IPS-20b (cell line): ENCODE measurements around the gene UFL1.

Experiments
- H3K27ac ChIP-seq: one replicate; pipeline ENCODE4 v1.5.1; 2013; ENCODE audit warnings: low read length
- H3K27me3 ChIP-seq: 2 replicates; pipeline ENCODE4 v1.6.1; 2013; ENCODE audit warnings: mild to moderate bottlenecking, low read length, inconsistent platforms; ENCODE audit not compliant: insufficient read depth
- H3K36me3 ChIP-seq: 2 replicates; pipeline ENCODE4 v1.6.1; 2013; ENCODE audit warnings: low read depth, mild to moderate bottlenecking, inconsistent platforms, low read length, moderate library complexity; ENCODE audit not compliant: insufficient read depth
- H3K4me1 ChIP-seq: 2 replicates; pipeline ENCODE4 v1.6.1; 2013; ENCODE audit warnings: mild to moderate bottlenecking, control low read depth, inconsistent platforms, low read length, moderate library complexity; ENCODE audit not compliant: insufficient read depth
- H3K4me3 ChIP-seq: 2 replicates; pipeline ENCODE4 v1.5.1; 2013; ENCODE audit warnings: mild to moderate bottlenecking, low read length, inconsistent platforms
- H3K9ac ChIP-seq: 2 replicates; pipeline ENCODE4 v1.6.1; 2013; ENCODE audit warnings: low read depth, mild to moderate bottlenecking, inconsistent platforms, low read length, moderate library complexity
- H3K9me3 ChIP-seq: 2 replicates; pipeline ENCODE4 v1.6.1; 2013; ENCODE audit warnings: mild to moderate bottlenecking, low read depth, low read length, inconsistent platforms; ENCODE audit not compliant: insufficient read depth

The UFL1 gene

GRCh38 chr6:96575359-96575758 is 53.8 kb downstream of the UFL1 start:
- H3K9ac ChIP-seq: no peak overlapping the region
- no peaks in the 10 kb centered on the region for H3K4me1 ChIP-seq
- no peak overlapping the region for H3K4me3 ChIP-seq
- no peaks in the 10 kb centered on the region for H3K36me3 ChIP-seq
- no peak overlapping the region for H3K27ac ChIP-seq
- peaks cover 2% of the 10 kb centered on the region; the same call in 1 of the 2 replicates for H3K9me3 ChIP-seq
- no peaks in the 10 kb centered on the region for H3K27me3 ChIP-seq

GRCh38 chr6:96576221-96576620 is 54.6 kb downstream of the UFL1 start:
- no peak overlapping the region for H3K4me3 ChIP-seq
- no peaks in the 10 kb centered on the region for H3K4me1 ChIP-seq
- no peaks in the 10 kb centered on the region for H3K27me3 ChIP-seq
- no peak overlapping the region for H3K9ac ChIP-seq
- no peak overlapping the region for H3K27ac ChIP-seq
- no peaks in the 10 kb centered on the region for H3K36me3 ChIP-seq
- H3K9me3 ChIP-seq: no peaks in the 10 kb centered on the region; the same call in 1 of the 2 replicates

- Histone ChIP-seq H3K27ac (no peak overlapping the region), H3K9ac (no peak overlapping the region), H3K36me3 (no peaks in the 10 kb centered on the region), H3K4me1 (no peaks in the 10 kb centered on the region), H3K27me3 (no peaks in the 10 kb centered on the region), H3K9me3 (no peaks in the 10 kb centered on the region), H3K4me3 (no peak overlapping the region)
Measured at GRCh38 chr6:96582021-96582420, 60.4 kb downstream of the UFL1 start.

- Histone ChIP-seq H3K4me3 (no peak overlapping the region), H3K4me1 (no peaks in the 10 kb centered on the region), H3K27ac (no peak overlapping the region), H3K9ac (no peak overlapping the region), H3K9me3 (no peaks in the 10 kb centered on the region), H3K36me3 (no peaks in the 10 kb centered on the region), H3K27me3 (no peaks in the 10 kb centered on the region)
Measured at GRCh38 chr6:96582436-96582835, 60.8 kb downstream of the UFL1 start.

- H3K4me1 ChIP-seq: no peaks in the 10 kb centered on the region
- no peaks in the 10 kb centered on the region for H3K27me3 ChIP-seq
- H3K9ac ChIP-seq: no peak overlapping the region
- no peak overlapping the region for H3K27ac ChIP-seq
- no peaks in the 10 kb centered on the region for H3K9me3 ChIP-seq
- no peaks in the 10 kb centered on the region for H3K36me3 ChIP-seq
- H3K4me3 ChIP-seq: no peak overlapping the region
Measured at GRCh38 chr6:96604420-96604819, 82.8 kb downstream of the UFL1 start.
